Camera-type eye (tissue), 1 donor: ENCODE data around the gene SLC22A7. TPM values are rescaled to one million over a fixed set of nuclear protein-coding genes. Genes with fewer than 3 reads are reported as not detected.

Experiments used
- total RNA-seq: library from RNA; depleted of rRNA; stranded (reverse); fragments of >200 nt; gene quantifications from one replicate; pipeline ENCODE4 v1.2.3, GENCODE V29; 2014

SLC22A7 gene
- total RNA-seq, result not detected

GRCh38 chr6:43297644-43298564, at the start of gene SLC22A7:
TSS of gene SLC22A7 (plus strand) at chr6:43298260. CDS start at chr6:43298359, 99 bp downstream.

GRCh38 chr6:43308101-43308989, 10.3 kb downstream of the SLC22A7 start, which contains the start of gene CRIP3:
TSS of gene CRIP3 (minus strand) at chr6:43308826. CDS start at chr6:43308792, 34 bp downstream.

Other genes with a start within 250 kb of the SLC22A7 start
- gene CUL7, start 244.4 kb upstream of the SLC22A7 start, total RNA-seq, result 33.0 TPM
- gene MRPL2, start 238.8 kb upstream of the SLC22A7 start, total RNA-seq, result 17.3 TPM
- 63.3 TPM for gene KLC4, start 238.6 kb upstream of the SLC22A7 start, total RNA-seq
- gene PTK7, start 221.9 kb upstream of the SLC22A7 start, total RNA-seq, result 76.4 TPM
- gene SRF, start 127.0 kb upstream of the SLC22A7 start, total RNA-seq, result 17.2 TPM
- 45.0 TPM for gene CUL9, start 116.1 kb upstream of the SLC22A7 start, total RNA-seq
- gene DNPH1, start 68.8 kb upstream of the SLC22A7 start, total RNA-seq, result 34.7 TPM
- 4.6 TPM for gene TTBK1, start 54.8 kb upstream of the SLC22A7 start, total RNA-seq
- not detected for gene CRIP3, start 10.6 kb downstream of the SLC22A7 start, total RNA-seq
- gene ZNF318, start 71.4 kb downstream of the SLC22A7 start, total RNA-seq, result 31.2 TPM
- gene ABCC10, start 129.3 kb downstream of the SLC22A7 start, total RNA-seq, result 18.3 TPM
- 2.6 TPM for gene DLK2, start 157.3 kb downstream of the SLC22A7 start, total RNA-seq
- 24.7 TPM for gene TJAP1, start 179.3 kb downstream of the SLC22A7 start, total RNA-seq
- 0.99 TPM for gene LRRC73, start 212.1 kb downstream of the SLC22A7 start, total RNA-seq
- gene YIPF3, start 218.7 kb downstream of the SLC22A7 start, total RNA-seq, result 118 TPM
- 34.3 TPM for gene POLR1C, start 218.8 kb downstream of the SLC22A7 start, total RNA-seq